Adrenal gland (tissue), 5 donors: Measurements from ENCODE around the gene KLHL29.

ENCODE experiments used
- POLR2A ChIP-seq, 2 donors: fragments of 450-650 bp; IDR thresholded peaks; one replicate each; pipeline ENCODE4 v1.6.1; 2017; ENCODE audit warnings: antibody characterized with exemption in 2 of 2, mild to moderate bottlenecking in 2 of 2, moderate library complexity in 1 of 2
- TF ChIP-seq, protein P1 (sequence below), 6 experiments: fragments of 450-650 bp in 4 of 6; fragments of 200-600 bp in 2 of 6; sonication (generic) in 1 of 6; IDR thresholded peaks; 1 replicate in 5 of 6; 2 replicates in 1 of 6; pipeline versions ENCODE4 v1.5.1 to v1.8.0; 2016 to 2021; ENCODE audit warnings: antibody characterized with exemption in 6 of 6, mild to moderate bottlenecking in 2 of 6, moderate library complexity in 1 of 6
- donor health status: DM: no; HTN: no; CAD: no.

DNA sequence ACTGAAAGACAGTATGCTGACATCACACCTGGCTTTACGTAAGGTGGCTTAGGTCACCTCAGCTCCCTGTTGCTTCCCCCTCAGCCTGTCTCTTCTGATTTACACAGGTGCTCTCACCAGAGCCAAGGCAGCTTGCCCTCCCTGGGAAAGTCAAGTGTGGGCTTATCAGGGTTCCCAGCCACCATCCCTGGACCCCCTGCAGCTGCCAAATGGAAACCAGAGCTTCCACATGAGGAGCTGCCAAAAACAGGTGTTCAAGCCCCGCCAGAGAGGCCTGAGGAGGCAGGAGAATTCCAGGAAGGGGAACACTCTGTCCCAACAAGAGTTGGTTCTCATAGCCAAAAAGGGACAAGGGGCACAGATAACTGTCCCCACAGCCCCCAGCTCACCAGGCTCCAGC, 275.3 kb downstream of the KLHL29 start:
- TF ChIP-seq, protein P1, sequence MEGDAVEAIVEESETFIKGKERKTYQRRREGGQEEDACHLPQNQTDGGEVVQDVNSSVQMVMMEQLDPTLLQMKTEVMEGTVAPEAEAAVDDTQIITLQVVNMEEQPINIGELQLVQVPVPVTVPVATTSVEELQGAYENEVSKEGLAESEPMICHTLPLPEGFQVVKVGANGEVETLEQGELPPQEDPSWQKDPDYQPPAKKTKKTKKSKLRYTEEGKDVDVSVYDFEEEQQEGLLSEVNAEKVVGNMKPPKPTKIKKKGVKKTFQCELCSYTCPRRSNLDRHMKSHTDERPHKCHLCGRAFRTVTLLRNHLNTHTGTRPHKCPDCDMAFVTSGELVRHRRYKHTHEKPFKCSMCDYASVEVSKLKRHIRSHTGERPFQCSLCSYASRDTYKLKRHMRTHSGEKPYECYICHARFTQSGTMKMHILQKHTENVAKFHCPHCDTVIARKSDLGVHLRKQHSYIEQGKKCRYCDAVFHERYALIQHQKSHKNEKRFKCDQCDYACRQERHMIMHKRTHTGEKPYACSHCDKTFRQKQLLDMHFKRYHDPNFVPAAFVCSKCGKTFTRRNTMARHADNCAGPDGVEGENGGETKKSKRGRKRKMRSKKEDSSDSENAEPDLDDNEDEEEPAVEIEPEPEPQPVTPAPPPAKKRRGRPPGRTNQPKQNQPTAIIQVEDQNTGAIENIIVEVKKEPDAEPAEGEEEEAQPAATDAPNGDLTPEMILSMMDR (IDR thresholded peaks at IDR 0.05): no peak
- TF ChIP-seq POLR2A (IDR thresholded peaks at IDR 0.05): no peak
